CD14-positive monocyte (primary cell): ENCODE data around the gene BPTF. TPM values are rescaled to one million over a fixed set of nuclear protein-coding genes. Genes with fewer than 3 reads are reported as not detected.

Experiments used
- DNase-seq, 3 donors: peaks; one replicate each; pipeline ENCODE4 v3.0.0-alpha.2; 2011 to 2022
- H2AFZ ChIP-seq: 2 replicates; pipeline ENCODE4 v1.6.0; 2012; ENCODE audit warnings: mild to moderate bottlenecking, low read depth, low read length, inconsistent platforms; ENCODE audit not compliant: insufficient read depth, poor library complexity, severe bottlenecking
- H3K27ac ChIP-seq, 2 donors: 1 replicate in 1 of 2; 2 replicates in 1 of 2; pipeline ENCODE4 v1.5.1; 2012 to 2013; ENCODE audit warnings: low read length in 2 of 2, control low read depth in 1 of 2, inconsistent platforms in 1 of 2, low read depth in 1 of 2, mild to moderate bottlenecking in 1 of 2
- H3K27me3 ChIP-seq, 2 donors: one replicate each; pipeline versions ENCODE4 v1.6.0 to v1.6.1; 2011 to 2013; ENCODE audit warnings: low read length in 2 of 2; ENCODE audit not compliant: control insufficient read depth in 2 of 2, insufficient read depth in 2 of 2
- H3K36me3 ChIP-seq, 2 donors: replicated peaks in 1 of 2; 1 replicate in 1 of 2; 2 replicates in 1 of 2; pipeline versions ENCODE4 v1.5.1 to v1.6.1; 2012 to 2013; ENCODE audit warnings: low read length in 2 of 2, control low read depth in 1 of 2, inconsistent platforms in 1 of 2, mild to moderate bottlenecking in 1 of 2; ENCODE audit not compliant: insufficient read depth in 2 of 2, control insufficient read depth in 1 of 2
- H3K4me1 ChIP-seq, 2 donors: 1 replicate in 1 of 2; 2 replicates in 1 of 2; pipeline versions ENCODE4 v1.5.1 to v1.6.1; 2012 to 2013; ENCODE audit warnings: low read length in 2 of 2, control low read depth in 1 of 2, inconsistent platforms in 1 of 2, mild to moderate bottlenecking in 1 of 2, moderate library complexity in 1 of 2; ENCODE audit not compliant: insufficient read depth in 2 of 2, control insufficient read depth in 1 of 2
- H3K4me2 ChIP-seq: replicated peaks from 2 replicates; pipeline ENCODE3; 2012; ENCODE audit warnings: low read length, moderate library complexity, mild to moderate bottlenecking; ENCODE audit not compliant: poor library complexity, severe bottlenecking; ENCODE audit errors: extremely low read depth
- H3K4me3 ChIP-seq, 3 experiments: fragments of 200-600 bp in 1 of 3; sonication (generic) in 1 of 3; replicated peaks in 1 of 3; 1 replicate in 2 of 3; 2 replicates in 1 of 3; pipeline ENCODE4 v1.5.1; 2011 to 2013; ENCODE audit warnings: low read length in 3 of 3, mild to moderate bottlenecking in 3 of 3, control low read depth in 2 of 3, low read depth in 2 of 3, inconsistent platforms in 1 of 3, moderate library complexity in 1 of 3
- H3K79me2 ChIP-seq: 2 replicates; pipeline ENCODE4 v1.6.0; 2012; ENCODE audit warnings: mild to moderate bottlenecking, control low read depth, inconsistent platforms, low read length, moderate library complexity; ENCODE audit not compliant: insufficient read depth
- H3K9ac ChIP-seq: 2 replicates; pipeline ENCODE4 v1.6.0; 2017; ENCODE audit warnings: low read length, mild to moderate bottlenecking; ENCODE audit not compliant: insufficient read depth, poor library complexity, severe bottlenecking
- H3K9me3 ChIP-seq, 2 donors: replicated peaks in 1 of 2; 1 replicate in 1 of 2; 2 replicates in 1 of 2; pipeline versions ENCODE4 v1.5.1 to v1.6.1; 2012 to 2013; ENCODE audit warnings: low read length in 2 of 2, control low read depth in 1 of 2; ENCODE audit not compliant: control insufficient read depth in 1 of 2, insufficient read depth in 1 of 2
- H4K20me1 ChIP-seq: 2 replicates; pipeline ENCODE4 v1.6.0; 2012; ENCODE audit warnings: mild to moderate bottlenecking, low read length, control low read depth, moderate library complexity; ENCODE audit not compliant: insufficient read depth
- H3K27ac Mint-ChIP-seq, 7 donors: one replicate each; pipeline ENCODE4 v1.8.0; 2020; ENCODE audit warnings: mild to moderate bottlenecking in 7 of 7, mixed read lengths in 7 of 7, moderate library complexity in 6 of 7, inconsistent platforms in 2 of 7
- H3K27me3 Mint-ChIP-seq, 3 donors: one replicate each; pipeline ENCODE4 v1.8.0; 2021 to 2022; ENCODE audit warnings: low read depth in 3 of 3, mild to moderate bottlenecking in 3 of 3, mixed read lengths in 3 of 3, moderate library complexity in 3 of 3, inconsistent platforms in 1 of 3
- H3K36me3 Mint-ChIP-seq, 2 donors: one replicate each; pipeline ENCODE4 v1.8.0; 2020; ENCODE audit warnings: mixed read lengths in 2 of 2, inconsistent platforms in 1 of 2, mild to moderate bottlenecking in 1 of 2
- H3K4me1 Mint-ChIP-seq: one replicate; pipeline ENCODE4 v1.8.0; 2020; ENCODE audit warnings: mild to moderate bottlenecking, mixed read lengths
- H3K4me3 Mint-ChIP-seq, 2 donors: one replicate each; pipeline ENCODE4 v1.8.0; 2020; ENCODE audit warnings: mild to moderate bottlenecking in 2 of 2, mixed read lengths in 2 of 2, moderate library complexity in 1 of 2
- H3K9me3 Mint-ChIP-seq, 7 donors: one replicate each; pipeline ENCODE4 v1.8.0; 2020 to 2022; ENCODE audit warnings: mixed read lengths in 7 of 7, mild to moderate bottlenecking in 6 of 7, moderate library complexity in 6 of 7, inconsistent platforms in 2 of 7
- WGBS: methylation state at CpG from one replicate; pipeline ENCODE4 v1.1.5; 2013; ENCODE audit warnings: missing lambda C conversion rate; ENCODE audit not compliant: insufficient coverage; 5-methylcytosine and 5-hydroxymethylcytosine counted together
- intact Hi-C, 2 donors: fragments of 100-400 bp; cut with micrococcal nuclease; formaldehyde crosslinking; loops; one replicate each; pipeline versions ENCODE4 v1.15.0 to v1.15.1; 2023
- polyA plus RNA-seq, 3 donors: library from polyadenylated mRNA; depleted of rRNA in 1 of 3; unstranded in 2 of 3; stranded (reverse) in 1 of 3; fragments of 300-500 nt in 2 of 3; fragments of >200 nt in 1 of 3; fragmentation: Illumina TruSeq in 2 of 3; gene quantifications; 1 replicate in 2 of 3; 2 replicates in 1 of 3; pipeline ENCODE4 v1.2.3, GENCODE V29; 2012 to 2021
- TF ChIP-seq, protein P1 (sequence below): fragments of 200-600 bp; IDR thresholded peaks from one replicate; pipeline ENCODE4 v1.8.0; 2022; ENCODE audit warnings: antibody characterized with exemption, mild to moderate bottlenecking

BPTF gene
- polyA plus RNA-seq, 3 donors: 1.9 to 51.1 (median 4.5) TPM

DNA sequence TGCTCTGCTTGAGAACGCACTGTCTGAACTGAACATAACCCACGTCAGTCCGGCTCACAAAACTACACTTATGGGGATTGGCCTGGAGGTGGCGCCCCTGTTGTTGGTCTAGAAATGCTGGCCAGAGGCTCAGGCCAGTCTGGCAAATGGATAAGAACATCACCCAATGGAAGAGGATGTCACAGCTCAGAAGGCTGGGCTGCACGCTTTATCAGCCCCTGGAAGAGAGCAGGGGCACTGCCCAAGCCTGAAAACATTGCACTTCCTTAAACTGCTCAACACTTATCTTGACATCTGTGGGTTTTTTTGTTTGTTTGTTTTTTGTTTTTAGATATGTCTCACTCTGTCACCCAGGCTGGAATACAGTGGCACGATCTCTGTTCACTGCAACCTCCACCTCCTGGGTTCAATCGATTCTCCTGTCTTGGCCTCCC lies 24.8 kb upstream of the BPTF start:
- WGBS: 41% methylated on average over 5 of the region's 7 CpGs
- Mint-ChIP-seq H3K4me1 (peaks cover 4% of the 10 kb centered on the region), H3K36me3 (no peaks in the 10 kb centered on the region), H3K9me3 (no peaks in the 10 kb centered on the region), H3K27ac (peak overlapping the region in 1 of 7 donors; percentile 77), H3K4me3 (no peak overlapping the region), H3K27me3 (peaks cover 2 to 8% (median 7%) of the 10 kb centered on the region in 3 donors)
- peak; percentile 47 to 69 (median 61) for DNase-seq
- H3K4me2 ChIP-seq: no peak overlapping the region
- no peaks in the 10 kb centered on the region for H3K27me3 ChIP-seq
- intact Hi-C loops: no loop called here
- no peak overlapping the region for H3K9ac ChIP-seq
- H3K79me2 ChIP-seq: no peaks in the 10 kb centered on the region
- H3K27ac ChIP-seq: no peak overlapping the region
- no peak overlapping the region for H2AFZ ChIP-seq
- no peaks in the 10 kb centered on the region for H4K20me1 ChIP-seq
- H3K4me3 ChIP-seq: no peak overlapping the region
- no peaks in the 10 kb centered on the region for H3K9me3 ChIP-seq
- TF ChIP-seq, protein P1, sequence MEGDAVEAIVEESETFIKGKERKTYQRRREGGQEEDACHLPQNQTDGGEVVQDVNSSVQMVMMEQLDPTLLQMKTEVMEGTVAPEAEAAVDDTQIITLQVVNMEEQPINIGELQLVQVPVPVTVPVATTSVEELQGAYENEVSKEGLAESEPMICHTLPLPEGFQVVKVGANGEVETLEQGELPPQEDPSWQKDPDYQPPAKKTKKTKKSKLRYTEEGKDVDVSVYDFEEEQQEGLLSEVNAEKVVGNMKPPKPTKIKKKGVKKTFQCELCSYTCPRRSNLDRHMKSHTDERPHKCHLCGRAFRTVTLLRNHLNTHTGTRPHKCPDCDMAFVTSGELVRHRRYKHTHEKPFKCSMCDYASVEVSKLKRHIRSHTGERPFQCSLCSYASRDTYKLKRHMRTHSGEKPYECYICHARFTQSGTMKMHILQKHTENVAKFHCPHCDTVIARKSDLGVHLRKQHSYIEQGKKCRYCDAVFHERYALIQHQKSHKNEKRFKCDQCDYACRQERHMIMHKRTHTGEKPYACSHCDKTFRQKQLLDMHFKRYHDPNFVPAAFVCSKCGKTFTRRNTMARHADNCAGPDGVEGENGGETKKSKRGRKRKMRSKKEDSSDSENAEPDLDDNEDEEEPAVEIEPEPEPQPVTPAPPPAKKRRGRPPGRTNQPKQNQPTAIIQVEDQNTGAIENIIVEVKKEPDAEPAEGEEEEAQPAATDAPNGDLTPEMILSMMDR: peak; percentile 72
- H3K36me3 ChIP-seq: no peaks in the 10 kb centered on the region
- H3K4me1 ChIP-seq: no peaks in the 10 kb centered on the region

DNA sequence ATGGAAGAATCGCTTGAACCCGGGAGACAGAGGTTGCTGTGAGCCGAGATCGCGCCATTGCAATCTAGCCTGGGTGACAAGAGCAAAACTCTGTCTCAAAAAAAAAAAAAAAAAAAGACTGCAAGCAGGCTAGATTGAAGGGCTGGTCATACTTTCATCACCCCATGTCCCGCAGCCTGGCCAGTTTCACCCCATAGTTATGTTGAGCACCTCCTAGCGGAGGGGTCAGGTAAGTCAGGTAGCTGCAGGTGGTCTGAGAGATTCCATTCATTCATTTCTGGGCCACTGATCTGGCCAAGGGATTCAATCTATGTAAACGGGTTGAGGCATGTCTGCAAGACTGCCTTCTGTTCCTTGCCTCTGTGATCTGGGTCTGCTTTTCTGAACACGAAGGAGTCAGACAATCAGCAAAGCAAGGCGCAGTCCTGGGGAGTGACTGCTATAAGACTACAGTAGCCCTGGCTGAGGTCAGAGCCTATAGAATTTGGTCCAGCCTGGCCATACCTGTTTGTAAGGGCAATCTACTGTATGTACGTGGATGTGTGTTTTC lies 23.6 kb upstream of the BPTF start:
- Mint-ChIP-seq H3K4me1 (peaks cover 4% of the 10 kb centered on the region), H3K27me3 (peaks cover 2 to 8% (median 7%) of the 10 kb centered on the region in 3 donors), H3K4me3 (no peak overlapping the region), H3K27ac (no peak overlapping the region), H3K9me3 (no peaks in the 10 kb centered on the region), H3K36me3 (no peaks in the 10 kb centered on the region)
- H3K4me1 ChIP-seq: no peaks in the 10 kb centered on the region
- TF ChIP-seq, protein P1: no peak
- H3K4me2 ChIP-seq: no peak overlapping the region
- H3K4me3 ChIP-seq: no peak overlapping the region
- H3K27me3 ChIP-seq: no peaks in the 10 kb centered on the region
- intact Hi-C loops: no loop called here
- no peak overlapping the region for H3K9ac ChIP-seq
- no peak overlapping the region for H2AFZ ChIP-seq
- 97% methylated on average over 6 of the region's 11 CpGs for WGBS
- H3K36me3 ChIP-seq: no peaks in the 10 kb centered on the region
- no peaks in the 10 kb centered on the region for H3K9me3 ChIP-seq
- H4K20me1 ChIP-seq: no peaks in the 10 kb centered on the region
- H3K79me2 ChIP-seq: no peaks in the 10 kb centered on the region
- DNase-seq: no peak
- no peak overlapping the region for H3K27ac ChIP-seq
